IMR-90 (cell line): ENCODE measurements around the gene COCH. TPM values are rescaled to one million over a fixed set of nuclear protein-coding genes. Genes with fewer than 3 reads are reported as not detected.

Experiments used
- ATAC-seq: fragments of 200-7000 bp; cut with Tn5 transposase; 2 replicates; pipeline ENCODE4 v1.9.1; 2020; ENCODE audit warnings: low read depth, mild to moderate bottlenecking, moderate library complexity
- BruUV-seq: library from RNA; stranded (reverse); fragments of 400-500 nt; replicated peaks from 2 replicates; lab custom pipeline; 2021; lab: Mats Ljungman, UMichigan
- CTCF ChIA-PET: fragments of 300-600 bp; formaldehyde crosslinking; extraction: SDS; loops from one replicate; lab custom pipeline; 2021; ENCODE audit warnings: antibody characterized with exemption; lab: Yijun Ruan, JAX
- POLR2A ChIA-PET: fragments of 300-600 bp; sonication (Branson Sonifier 250); formaldehyde crosslinking; loops from one replicate; lab custom pipeline; 2022; ENCODE audit warnings: antibody characterized with exemption; ENCODE audit not compliant: unreplicated experiment; lab: Charles Lee
- DNase-seq: peaks from one replicate; pipeline ENCODE4 v3.0.0; 2013
- H2AFZ ChIP-seq: replicated peaks from 2 replicates; pipeline ENCODE3; 2013; ENCODE audit warnings: low read length, mild to moderate bottlenecking; ENCODE audit not compliant: poor library complexity
- H2AK5ac ChIP-seq: 2 replicates; pipeline ENCODE4 v1.6.1; 2013; ENCODE audit warnings: low read depth, low read length, inconsistent platforms
- H2AK9ac ChIP-seq: replicated peaks from 2 replicates; pipeline ENCODE3; 2013; ENCODE audit warnings: mild to moderate bottlenecking, low read depth, low read length, moderate library complexity; ENCODE audit not compliant: poor library complexity
- H2BK120ac ChIP-seq: 2 replicates; pipeline ENCODE4 v1.6.1; 2013; ENCODE audit warnings: low read depth, low read length, inconsistent platforms
- H2BK15ac ChIP-seq: 3 replicates; pipeline ENCODE4 v1.6.1; 2013; ENCODE audit warnings: low read depth, low read length, inconsistent platforms
- H2BK20ac ChIP-seq: 2 replicates; pipeline ENCODE4 v1.6.1; 2013; ENCODE audit warnings: low read depth, mild to moderate bottlenecking, inconsistent platforms, low read length, moderate library complexity
- H2BK5ac ChIP-seq: 2 replicates; pipeline ENCODE4 v1.6.1; 2013; ENCODE audit warnings: mild to moderate bottlenecking, low read depth, low read length, inconsistent platforms; ENCODE audit not compliant: poor library complexity, severe bottlenecking
- H3K14ac ChIP-seq: replicated peaks from 2 replicates; pipeline ENCODE4 v1.6.1; 2013; ENCODE audit warnings: low read depth, low read length, inconsistent platforms
- H3K18ac ChIP-seq: 2 replicates; pipeline ENCODE4 v1.6.1; 2013; ENCODE audit warnings: low read depth, low read length, control low read depth
- H3K23ac ChIP-seq: 2 replicates; pipeline ENCODE4 v1.6.1; 2013; ENCODE audit warnings: low read depth, low read length, inconsistent platforms
- H3K27ac ChIP-seq: 2 replicates; pipeline ENCODE4 v1.5.1; 2013; ENCODE audit warnings: mild to moderate bottlenecking, control low read depth, low read length; ENCODE audit not compliant: insufficient read depth
- H3K27me3 ChIP-seq: 2 replicates; pipeline ENCODE4 v1.6.1; 2013; ENCODE audit warnings: low read length; ENCODE audit not compliant: control insufficient read depth, insufficient read depth
- H3K36me3 ChIP-seq: 2 replicates; pipeline ENCODE4 v1.6.1; 2013; ENCODE audit warnings: low read length, mixed read lengths; ENCODE audit not compliant: control insufficient read depth, insufficient read depth
- H3K4ac ChIP-seq: 2 replicates; pipeline ENCODE4 v1.6.1; 2013; ENCODE audit warnings: low read depth, low read length, inconsistent platforms
- H3K4me1 ChIP-seq: 2 replicates; pipeline ENCODE4 v1.6.1; 2013; ENCODE audit warnings: low read length, mixed read lengths; ENCODE audit not compliant: control insufficient read depth, insufficient read depth
- H3K4me2 ChIP-seq: 2 replicates; pipeline ENCODE4 v1.6.1; 2013; ENCODE audit warnings: low read depth, mild to moderate bottlenecking, control low read depth, low read length, moderate library complexity
- H3K4me3 ChIP-seq: 2 replicates; pipeline ENCODE4 v1.5.1; 2013; ENCODE audit warnings: low read depth, mild to moderate bottlenecking, control low read depth, low read length, moderate library complexity; ENCODE audit not compliant: insufficient read depth
- H3K56ac ChIP-seq: 2 replicates; pipeline ENCODE4 v1.6.1; 2013; ENCODE audit warnings: low read length, inconsistent platforms; ENCODE audit not compliant: insufficient read depth; ENCODE audit errors: extremely low read depth
- H3K79me1 ChIP-seq, 2 experiments: 2 replicates each; pipeline ENCODE4 v1.6.1; 2013; ENCODE audit warnings: low read length in 2 of 2, inconsistent platforms in 1 of 2, low read depth in 1 of 2
- H3K9ac ChIP-seq: 2 replicates; pipeline ENCODE4 v1.6.1; 2013; ENCODE audit warnings: low read depth, low read length, control low read depth
- H3K9me1 ChIP-seq: 2 replicates; pipeline ENCODE4 v1.6.1; 2013; ENCODE audit warnings: low read length, inconsistent platforms; ENCODE audit not compliant: insufficient read depth
- H3K9me3 ChIP-seq: 2 replicates; pipeline ENCODE4 v1.6.1; 2013; ENCODE audit warnings: low read length; ENCODE audit not compliant: control insufficient read depth, insufficient read depth
- H4K20me1 ChIP-seq: 2 replicates; pipeline ENCODE4 v1.6.1; 2013; ENCODE audit warnings: low read length, inconsistent platforms; ENCODE audit not compliant: insufficient read depth
- H4K5ac ChIP-seq: 2 replicates; pipeline ENCODE4 v1.6.1; 2013; ENCODE audit warnings: mild to moderate bottlenecking, low read depth, low read length, control low read depth
- H4K8ac ChIP-seq, 2 experiments: 2 replicates each; pipeline ENCODE4 v1.6.1; 2013; ENCODE audit warnings: low read depth in 2 of 2, low read length in 2 of 2, control low read depth in 1 of 2, inconsistent platforms in 1 of 2
- H4K91ac ChIP-seq: 2 replicates; pipeline ENCODE4 v1.6.1; 2013; ENCODE audit warnings: low read depth, low read length, inconsistent platforms; ENCODE audit not compliant: insufficient read depth
- BHLHE40 ChIP-seq: fragments of 150-350 bp; IDR thresholded peaks from 2 replicates; pipeline ENCODE4 v1.6.1; 2016; ENCODE audit warnings: mild to moderate bottlenecking, low read depth, low read length
- CEBPB ChIP-seq: IDR thresholded peaks from 2 replicates; pipeline ENCODE4 v1.6.1; 2012; ENCODE audit warnings: low read depth, low read length, improper control_type of control experiment
- CHD1 ChIP-seq: IDR thresholded peaks from 2 replicates; pipeline ENCODE4 v1.6.1; 2012; ENCODE audit warnings: low read depth, low read length, improper control_type of control experiment
- FOS ChIP-seq: fragments of 150-350 bp; IDR thresholded peaks from 2 replicates; pipeline ENCODE4 v1.6.1; 2016; ENCODE audit warnings: low read depth, low read length
- MAFK ChIP-seq: IDR thresholded peaks from 2 replicates; pipeline ENCODE4 v1.6.1; 2012; ENCODE audit warnings: low read depth, low read length, improper control_type of control experiment
- MAZ ChIP-seq: IDR thresholded peaks from 2 replicates; pipeline ENCODE4 v1.6.1; 2012; ENCODE audit warnings: low read depth, mild to moderate bottlenecking, low read length, improper control_type of control experiment, moderate library complexity, borderline replicate concordance
- MXI1 ChIP-seq: IDR thresholded peaks from 2 replicates; pipeline ENCODE4 v1.6.1; 2012; ENCODE audit warnings: low read depth, mild to moderate bottlenecking, low read length, moderate library complexity, borderline replicate concordance
- NFE2L2 ChIP-seq: fragments of 150-350 bp; IDR thresholded peaks from 2 replicates; pipeline ENCODE4 v1.6.1; 2016; ENCODE audit warnings: low read depth, mild to moderate bottlenecking, low read length
- POLR2A ChIP-seq: IDR thresholded peaks from 2 replicates; pipeline ENCODE4 v1.6.1; 2012; ENCODE audit warnings: mild to moderate bottlenecking, low read depth, low read length
- RAD21 ChIP-seq: IDR thresholded peaks from 2 replicates; pipeline ENCODE4 v1.6.1; 2012; ENCODE audit warnings: low read length, improper control_type of control experiment
- RCOR1 ChIP-seq: IDR thresholded peaks from 2 replicates; pipeline ENCODE4 v1.6.1; 2012; ENCODE audit warnings: mild to moderate bottlenecking, low read length, improper control_type of control experiment; ENCODE audit not compliant: insufficient replicate concordance
- RFX5 ChIP-seq: IDR thresholded peaks from 2 replicates; pipeline ENCODE4 v1.8.0; 2012; ENCODE audit warnings: low read depth, mild to moderate bottlenecking, low read length, moderate library complexity
- SMC3 ChIP-seq: fragments of 150-350 bp; IDR thresholded peaks from 2 replicates; pipeline ENCODE4 v1.6.1; 2016; ENCODE audit warnings: low read depth, mild to moderate bottlenecking, antibody characterized with exemption, low read length, moderate library complexity
- dilution Hi-C: fragments of 300-500 bp; cut with HindIII; formaldehyde crosslinking; loops from one replicate; pipeline ENCODE4 v1.14.3; 2018; ENCODE audit warnings: low sequenced_read_pairs; ENCODE audit not compliant: unreplicated experiment
- in situ Hi-C: fragments of 300-500 bp; cut with MboI; formaldehyde crosslinking; loops from 3 replicates; pipeline ENCODE4 v1.14.3; 2019; ENCODE audit warnings: low sequenced_read_pairs, inconsistent platforms, mixed read lengths
- intact Hi-C: fragments of 100-400 bp; cut with micrococcal nuclease; formaldehyde crosslinking; loops from 2 replicates; pipeline ENCODE4 v1.10.0; 2022
- polyA plus RNA-seq, 3 experiments: library from polyadenylated mRNA; depleted of rRNA; stranded (reverse); fragments of >200 nt; gene quantifications; 2 replicates each; pipeline ENCODE4 v1.2.3, GENCODE V29; 2012; ENCODE audit warnings: low replicate concordance in 1 of 3
- total RNA-seq: library from RNA; depleted of rRNA; stranded (reverse); fragments of >200 nt; gene quantifications from 2 replicates; pipeline ENCODE4 v1.2.3, GENCODE V29; 2012
- TF ChIP-seq, protein P1 (sequence below): conservative IDR thresholded peaks from 2 replicates; pipeline ENCODE4 v1.5.1; 2012; ENCODE audit warnings: mild to moderate bottlenecking, low read depth, low read length, improper control_type of control experiment
- TF ChIP-seq, protein P2 (sequence below): fragments of 150-350 bp; IDR thresholded peaks from 2 replicates; pipeline ENCODE4 v1.6.1; 2016; ENCODE audit warnings: low read depth, mild to moderate bottlenecking, low read length, moderate library complexity, borderline replicate concordance
- TF ChIP-seq, protein P3 (sequence below): fragments of 150-350 bp; IDR thresholded peaks from 2 replicates; pipeline ENCODE4 v1.6.1; 2017; ENCODE audit warnings: mild to moderate bottlenecking, antibody characterized with exemption, low read length, low read depth

The COCH gene
- total and polyA plus RNA-seq, 2 of the 4 experiments (the other 2 are of a cell fraction) = 0.17 to 0.18 TPM

DNA sequence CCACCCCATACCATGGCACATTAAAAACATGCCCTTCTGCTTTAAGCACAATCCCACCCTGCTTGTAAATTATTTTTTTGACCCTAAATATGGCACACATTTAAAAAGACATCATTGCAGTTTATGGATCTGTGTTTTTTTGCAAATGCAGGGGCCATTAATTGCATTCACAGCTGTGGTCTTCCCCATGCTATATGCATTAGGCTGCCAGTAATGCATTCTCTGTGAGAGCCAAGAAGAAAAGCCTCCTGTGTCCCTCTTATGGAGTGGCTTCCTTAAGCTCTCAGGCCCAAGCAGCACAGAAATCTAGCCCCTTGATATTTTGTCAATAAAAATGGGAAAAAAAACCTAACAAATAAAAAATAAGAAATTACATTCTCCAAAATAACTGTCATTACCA is 20.4 kb upstream of the COCH start:
- H3K9me3 ChIP-seq = no peaks in the 10 kb centered on the region
- no peak overlapping the region for H3K4me3 ChIP-seq
- H3K4ac ChIP-seq = no peak overlapping the region
- H3K27ac ChIP-seq = no peak overlapping the region
- H2BK15ac ChIP-seq = no peak overlapping the region
- no peak overlapping the region for H3K23ac ChIP-seq
- intact Hi-C loops = no loop called here
- TF ChIP-seq, protein P1, sequence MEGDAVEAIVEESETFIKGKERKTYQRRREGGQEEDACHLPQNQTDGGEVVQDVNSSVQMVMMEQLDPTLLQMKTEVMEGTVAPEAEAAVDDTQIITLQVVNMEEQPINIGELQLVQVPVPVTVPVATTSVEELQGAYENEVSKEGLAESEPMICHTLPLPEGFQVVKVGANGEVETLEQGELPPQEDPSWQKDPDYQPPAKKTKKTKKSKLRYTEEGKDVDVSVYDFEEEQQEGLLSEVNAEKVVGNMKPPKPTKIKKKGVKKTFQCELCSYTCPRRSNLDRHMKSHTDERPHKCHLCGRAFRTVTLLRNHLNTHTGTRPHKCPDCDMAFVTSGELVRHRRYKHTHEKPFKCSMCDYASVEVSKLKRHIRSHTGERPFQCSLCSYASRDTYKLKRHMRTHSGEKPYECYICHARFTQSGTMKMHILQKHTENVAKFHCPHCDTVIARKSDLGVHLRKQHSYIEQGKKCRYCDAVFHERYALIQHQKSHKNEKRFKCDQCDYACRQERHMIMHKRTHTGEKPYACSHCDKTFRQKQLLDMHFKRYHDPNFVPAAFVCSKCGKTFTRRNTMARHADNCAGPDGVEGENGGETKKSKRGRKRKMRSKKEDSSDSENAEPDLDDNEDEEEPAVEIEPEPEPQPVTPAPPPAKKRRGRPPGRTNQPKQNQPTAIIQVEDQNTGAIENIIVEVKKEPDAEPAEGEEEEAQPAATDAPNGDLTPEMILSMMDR = no peak
- TF ChIP-seq MAFK (no peak), POLR2A (no peak), CHD1 (no peak), NFE2L2 (no peak), SMC3 (no peak), RCOR1 (no peak), RFX5 (no peak), FOS (no peak), CEBPB (no peak), MAZ (no peak), BHLHE40 (no peak), RAD21 (no peak), MXI1 (no peak)
- TF ChIP-seq, protein P2, sequence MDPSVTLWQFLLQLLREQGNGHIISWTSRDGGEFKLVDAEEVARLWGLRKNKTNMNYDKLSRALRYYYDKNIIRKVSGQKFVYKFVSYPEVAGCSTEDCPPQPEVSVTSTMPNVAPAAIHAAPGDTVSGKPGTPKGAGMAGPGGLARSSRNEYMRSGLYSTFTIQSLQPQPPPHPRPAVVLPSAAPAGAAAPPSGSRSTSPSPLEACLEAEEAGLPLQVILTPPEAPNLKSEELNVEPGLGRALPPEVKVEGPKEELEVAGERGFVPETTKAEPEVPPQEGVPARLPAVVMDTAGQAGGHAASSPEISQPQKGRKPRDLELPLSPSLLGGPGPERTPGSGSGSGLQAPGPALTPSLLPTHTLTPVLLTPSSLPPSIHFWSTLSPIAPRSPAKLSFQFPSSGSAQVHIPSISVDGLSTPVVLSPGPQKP = no peak
- TF ChIP-seq, protein P3, sequence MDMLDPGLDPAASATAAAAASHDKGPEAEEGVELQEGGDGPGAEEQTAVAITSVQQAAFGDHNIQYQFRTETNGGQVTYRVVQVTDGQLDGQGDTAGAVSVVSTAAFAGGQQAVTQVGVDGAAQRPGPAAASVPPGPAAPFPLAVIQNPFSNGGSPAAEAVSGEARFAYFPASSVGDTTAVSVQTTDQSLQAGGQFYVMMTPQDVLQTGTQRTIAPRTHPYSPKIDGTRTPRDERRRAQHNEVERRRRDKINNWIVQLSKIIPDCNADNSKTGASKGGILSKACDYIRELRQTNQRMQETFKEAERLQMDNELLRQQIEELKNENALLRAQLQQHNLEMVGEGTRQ = no peak
- H2BK120ac ChIP-seq = no peak overlapping the region
- peaks cover 7% of the 10 kb centered on the region for H3K27me3 ChIP-seq
- no peak overlapping the region for H2AK9ac ChIP-seq
- DNase-seq (no peak), ATAC-seq (no peak)
- H4K91ac ChIP-seq = no peak overlapping the region
- H2BK20ac ChIP-seq = no peak overlapping the region
- H3K4me2 ChIP-seq = no peak overlapping the region
- no peak overlapping the region for H3K56ac ChIP-seq
- H3K9ac ChIP-seq = no peak overlapping the region
- no peak overlapping the region for H3K14ac ChIP-seq
- in situ Hi-C loops = no loop called here
- H4K8ac ChIP-seq = no peak overlapping the region
- dilution Hi-C loops = no loop called here
- BruUV-seq = no TSS peak
- H3K4me1 ChIP-seq = no peaks in the 10 kb centered on the region
- POLR2A ChIA-PET = no interaction called here
- no peak overlapping the region for H2BK5ac ChIP-seq
- no peaks in the 10 kb centered on the region for H4K20me1 ChIP-seq
- H3K36me3 ChIP-seq = no peaks in the 10 kb centered on the region
- no peak overlapping the region for H3K18ac ChIP-seq
- H2AK5ac ChIP-seq = no peak overlapping the region
- CTCF ChIA-PET = no interaction called here
- H3K79me1 ChIP-seq = no peaks in the 10 kb centered on the region
- no peak overlapping the region for H2AFZ ChIP-seq
- H4K5ac ChIP-seq = no peak overlapping the region
- H3K9me1 ChIP-seq = no peaks in the 10 kb centered on the region
